HCT116 (cell line): ENCODE data around the gene POPDC2. TPM values are rescaled to one million over a fixed set of nuclear protein-coding genes. Genes with fewer than 3 reads are reported as not detected.

ENCODE experiments used
- ATAC-seq: fragments of 200-7000 bp; cut with Tn5 transposase; 2 replicates; pipeline ENCODE4 v1.9.1; 2020; ENCODE audit warnings: mild to moderate bottlenecking, moderate library complexity
- BruUV-seq: library from RNA; stranded (reverse); fragments of 400-500 nt; replicated peaks from 2 replicates; lab custom pipeline; 2021; lab: Mats Ljungman, UMichigan
- CTCF ChIA-PET: fragments of 300-600 bp; sonication (Branson Sonifier 250); formaldehyde crosslinking; loops from one replicate; lab custom pipeline; 2021; ENCODE audit warnings: antibody characterized with exemption; lab: Charles Lee
- POLR2A ChIA-PET: fragments of 300-600, 350-600 bp; sonication (Branson Sonifier 250); formaldehyde crosslinking; loops from one replicate; lab custom pipeline; 2021; ENCODE audit warnings: antibody characterized with exemption; lab: Charles Lee
- RAD21 ChIA-PET, 2 experiments: fragments of 300-600 bp; sonication (Branson Sonifier 250); formaldehyde crosslinking; loops; one replicate each; lab custom pipeline; 2023; ENCODE audit warnings: low total read pairs in 2 of 2; ENCODE audit not compliant: uncharacterized antibody in 2 of 2, unreplicated experiment in 2 of 2, low non-redundant PET in 1 of 2; lab: Charles Lee
- DNase-seq: peaks from one replicate; pipeline ENCODE4 v3.0.0-alpha.2; 2010; ENCODE audit warnings: low read depth, low spot score
- H2AFZ ChIP-seq: fragments of 200-600 bp; shearing (Covaris generic), sonication (generic); 2 replicates; pipeline ENCODE4 v1.6.1; 2017; ENCODE audit warnings: low read depth, mixed run types, mixed read lengths, antibody characterized with exemption, low read length; ENCODE audit not compliant: poor library complexity, severe bottlenecking
- H3K27ac ChIP-seq: 2 replicates; pipeline ENCODE4 v1.5.1; 2012; ENCODE audit warnings: low read depth, low read length
- H3K27me3 ChIP-seq: fragments of 200-600 bp; sonication (generic); 2 replicates; pipeline ENCODE4 v1.6.1; 2016; ENCODE audit warnings: mixed run types, low read length, mixed read lengths; ENCODE audit not compliant: insufficient read depth
- H3K36me3 ChIP-seq, 2 experiments: fragments of 200-500 bp in 1 of 2; fragments of 200-600 bp in 1 of 2; sonication (Bioruptor generic) in 1 of 2; sonication (generic) in 1 of 2; 2 replicates each; pipeline versions ENCODE4 v1.5.1 to v1.6.1; 2014 to 2016; ENCODE audit warnings: low read length in 2 of 2, inconsistent platforms in 1 of 2, mixed read lengths in 1 of 2, mixed run types in 1 of 2; ENCODE audit not compliant: insufficient read depth in 2 of 2, control insufficient read depth in 1 of 2
- H3K4me1 ChIP-seq, 2 experiments: fragments of 200-600 bp in 1 of 2; sonication (generic) in 1 of 2; 2 replicates each; pipeline versions ENCODE4 v1.5.1 to v1.6.1; 2012 to 2017; ENCODE audit warnings: low read length in 2 of 2, inconsistent platforms in 1 of 2, mild to moderate bottlenecking in 1 of 2, mixed read lengths in 1 of 2, mixed run types in 1 of 2, moderate library complexity in 1 of 2; ENCODE audit not compliant: insufficient read depth in 2 of 2, control insufficient read depth in 1 of 2
- H3K4me2 ChIP-seq: fragments of 200-600 bp; sonication (generic); 2 replicates; pipeline ENCODE4 v1.6.1; 2017; ENCODE audit warnings: mixed run types, low read length, mixed read lengths
- H3K4me3 ChIP-seq, 2 experiments: fragments of 200-600 bp in 1 of 2; sonication (generic) in 1 of 2; replicated peaks in 1 of 2; 2 replicates each; pipeline ENCODE4 v1.5.1; 2011 to 2016; ENCODE audit warnings: low read length in 2 of 2, control low read depth in 1 of 2, low read depth in 1 of 2, mild to moderate bottlenecking in 1 of 2, mixed read lengths in 1 of 2, mixed run types in 1 of 2
- H3K79me2 ChIP-seq: fragments of 200-600 bp; sonication (generic); 2 replicates; pipeline ENCODE4 v1.6.1; 2017; ENCODE audit warnings: mild to moderate bottlenecking, mixed run types, low read length, moderate library complexity, mixed read lengths; ENCODE audit not compliant: insufficient read depth
- H3K9ac ChIP-seq: fragments of 200-600 bp; sonication (generic); 2 replicates; pipeline ENCODE4 v1.6.1; 2016; ENCODE audit warnings: low read length, mixed read lengths
- H3K9me2 ChIP-seq: fragments of 200-600 bp; sonication (generic), shearing (Covaris generic); 2 replicates; pipeline ENCODE4 v1.6.1; 2017; ENCODE audit warnings: mixed run types, mild to moderate bottlenecking, moderate library complexity; ENCODE audit not compliant: insufficient read depth
- H3K9me3 ChIP-seq, 2 experiments: fragments of 200-500 bp in 1 of 2; fragments of 200-600 bp in 1 of 2; sonication (Bioruptor generic) in 1 of 2; sonication (generic) in 1 of 2; 2 replicates each; pipeline ENCODE4 v1.6.1; 2014 to 2017; ENCODE audit warnings: low read length in 2 of 2, mixed read lengths in 2 of 2, inconsistent platforms in 1 of 2, low read depth in 1 of 2, mild to moderate bottlenecking in 1 of 2, mixed run types in 1 of 2, moderate library complexity in 1 of 2; ENCODE audit not compliant: control insufficient read depth in 1 of 2, insufficient read depth in 1 of 2
- H4K20me1 ChIP-seq: fragments of 200-600 bp; sonication (generic), shearing (Covaris generic); 2 replicates; pipeline ENCODE4 v1.6.1; 2017; ENCODE audit warnings: mixed run types, mild to moderate bottlenecking, moderate library complexity; ENCODE audit not compliant: insufficient read depth
- FOSL1 ChIP-seq: IDR thresholded peaks from 2 replicates; pipeline ENCODE4 v1.6.1; 2012; ENCODE audit warnings: low read depth
- JUND ChIP-seq: IDR thresholded peaks from 2 replicates; pipeline ENCODE4 v1.6.1; 2012
- REST ChIP-seq: IDR thresholded peaks from 2 replicates; pipeline ENCODE4 v1.6.1; 2012; ENCODE audit warnings: low read depth
- SIN3A ChIP-seq: IDR thresholded peaks from 2 replicates; pipeline ENCODE4 v1.6.1; 2012; ENCODE audit warnings: low read depth
- intact Hi-C: fragments of 100-400 bp; cut with micrococcal nuclease; formaldehyde crosslinking; loops from 2 replicates; pipeline ENCODE4 v1.10.0; 2022
- total RNA-seq: library from RNA; stranded (reverse); gene quantifications from one replicate; pipeline ENCODE4 v1.2.1, GENCODE V29; 2021; ENCODE audit not compliant: unreplicated experiment

Gene POPDC2
- total RNA-seq, 1 experiment from 2014 or later, result 1.6 TPM

DNA sequence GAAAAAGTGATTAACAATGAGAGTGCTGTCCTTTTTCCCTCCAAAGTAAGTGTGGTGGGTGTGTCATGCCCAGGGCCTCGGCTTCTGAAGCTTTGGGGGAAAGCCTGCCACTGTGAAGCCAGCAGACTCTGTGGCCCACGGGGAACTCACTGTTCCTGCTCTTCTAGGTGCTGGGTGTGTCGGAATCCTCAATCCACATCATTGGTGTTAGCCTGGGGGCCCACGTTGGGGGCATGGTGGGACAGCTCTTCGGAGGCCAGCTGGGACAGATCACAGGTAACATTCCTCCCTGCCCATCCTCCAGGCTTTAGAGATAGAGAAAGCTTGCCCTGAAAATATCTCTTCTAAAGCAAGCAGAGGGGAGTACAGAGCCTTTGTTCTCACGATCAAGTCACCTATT is 51.1 kb downstream of the POPDC2 start:
- CTCF ChIA-PET, result no interaction called here

More for the DNA sequence above, 51.1 kb downstream of the POPDC2 start:
- Histone ChIP-seq H3K27ac (no peak overlapping the region), H3K79me2 (no peaks in the 10 kb centered on the region), H3K4me2 (no peak overlapping the region), H3K9me3 (no peaks in the 10 kb centered on the region; a peak in 1 of 4 replicates), H2AFZ (no peak overlapping the region), H3K4me3 (no peak overlapping the region), H4K20me1 (no peaks in the 10 kb centered on the region), H3K9me2 (no peaks in the 10 kb centered on the region), H3K9ac (no peak overlapping the region), H3K27me3 (peaks cover 6% of the 10 kb centered on the region; the same call in 1 of the 2 replicates), H3K36me3 (no peaks in the 10 kb centered on the region)
- ChIA-PET RAD21 (no interaction called here), POLR2A (no interaction called here)
- DNase-seq (no peak), ATAC-seq (no peak)
- intact Hi-C loops, result no loop called here
- TF ChIP-seq JUND (no peak), REST (no peak), SIN3A (no peak), FOSL1 (no peak)
- TF ChIP-seq, all 23 proteins: peak for 0
- H3K4me1 ChIP-seq, result no peaks in the 10 kb centered on the region
- no TSS peak for BruUV-seq
